ENCODE measurements around the gene ACBD3. TPM values are rescaled to one million over a fixed set of nuclear protein-coding genes. Genes with fewer than 3 reads are reported as not detected.

Gene ACBD3
- total RNA-seq, 3 donors from 2014 or later (not counting 1 experiment from before 2014, with no cell fraction given) = 26.9 to 33.3 (median 28.8) TPM

DNA sequence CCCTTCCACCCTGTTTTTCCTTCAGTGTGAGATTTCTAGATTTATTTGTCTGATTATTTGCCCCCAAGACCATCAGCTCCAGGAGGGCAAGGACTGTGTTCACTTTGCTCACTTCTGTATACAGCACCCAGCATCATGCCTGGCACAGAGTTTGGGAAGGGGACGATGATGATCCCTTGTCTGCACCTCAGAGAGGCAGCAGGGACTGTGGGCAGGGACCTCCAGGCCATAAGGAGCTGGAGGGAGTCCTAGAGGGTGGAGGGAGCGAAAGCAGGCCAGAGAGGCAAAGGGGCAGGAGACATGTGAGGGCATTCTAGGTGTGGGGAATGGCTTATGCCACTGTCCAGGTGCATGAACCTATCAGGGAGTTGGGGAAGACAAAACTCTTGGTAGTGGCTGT is 91.3 kb downstream of the ACBD3 start:
- no peaks in the 10 kb centered on the region for H3K9me3 ChIP-seq (ENCODE audit: control insufficient read depth, insufficient read depth, low read length)
- intact Hi-C loops (cut with micrococcal nuclease) = no loop called here
- Mint-ChIP-seq H3K36me3 (no peaks in the 10 kb centered on the region), H3K9me3 (no peaks in the 10 kb centered on the region), H3K4me3 (no peak overlapping the region), H3K4me1 (peaks cover 0 to 5% of the 10 kb centered on the region in 2 donors), H3K27me3 (ENCODE audit: low read depth in 2 of 2) (peaks cover 5 to 7% of the 10 kb centered on the region in 2 donors), H3K27ac (no peak overlapping the region)
- H3K27ac ChIP-seq (ENCODE audit: low read length) = no peak overlapping the region
- DNase-seq = no peak
- TF ChIP-seq, protein P1, sequence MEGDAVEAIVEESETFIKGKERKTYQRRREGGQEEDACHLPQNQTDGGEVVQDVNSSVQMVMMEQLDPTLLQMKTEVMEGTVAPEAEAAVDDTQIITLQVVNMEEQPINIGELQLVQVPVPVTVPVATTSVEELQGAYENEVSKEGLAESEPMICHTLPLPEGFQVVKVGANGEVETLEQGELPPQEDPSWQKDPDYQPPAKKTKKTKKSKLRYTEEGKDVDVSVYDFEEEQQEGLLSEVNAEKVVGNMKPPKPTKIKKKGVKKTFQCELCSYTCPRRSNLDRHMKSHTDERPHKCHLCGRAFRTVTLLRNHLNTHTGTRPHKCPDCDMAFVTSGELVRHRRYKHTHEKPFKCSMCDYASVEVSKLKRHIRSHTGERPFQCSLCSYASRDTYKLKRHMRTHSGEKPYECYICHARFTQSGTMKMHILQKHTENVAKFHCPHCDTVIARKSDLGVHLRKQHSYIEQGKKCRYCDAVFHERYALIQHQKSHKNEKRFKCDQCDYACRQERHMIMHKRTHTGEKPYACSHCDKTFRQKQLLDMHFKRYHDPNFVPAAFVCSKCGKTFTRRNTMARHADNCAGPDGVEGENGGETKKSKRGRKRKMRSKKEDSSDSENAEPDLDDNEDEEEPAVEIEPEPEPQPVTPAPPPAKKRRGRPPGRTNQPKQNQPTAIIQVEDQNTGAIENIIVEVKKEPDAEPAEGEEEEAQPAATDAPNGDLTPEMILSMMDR (IDR thresholded peaks at IDR 0.05) = no peak
- 68% methylated on average over 2 of the region's 2 CpGs for WGBS (ENCODE audit: insufficient coverage)
- H3K4me1 ChIP-seq (ENCODE audit: control insufficient read depth, insufficient read depth, low read length) = peaks cover 2% of the 10 kb centered on the region
- no peaks in the 10 kb centered on the region for H3K27me3 ChIP-seq (ENCODE audit: control insufficient read depth, insufficient read depth, low read length)
- H3K36me3 ChIP-seq (ENCODE audit: control insufficient read depth, insufficient read depth, low read length) = no peaks in the 10 kb centered on the region
- H3K4me3 ChIP-seq (ENCODE audit: low read length) = no peak overlapping the region
- no peak for ATAC-seq

Other genes with a start within 250 kb of the ACBD3 start
- not detected for gene LEFTY2, start 245.5 kb downstream of the ACBD3 start, total RNA-seq
- gene SDE2, start 187.4 kb downstream of the ACBD3 start, total RNA-seq = 10 to 100 TPM; 52.5 to 62.7 (median 53.6) TPM
- gene H3-3A, start 124.0 kb downstream of the ACBD3 start, total RNA-seq = 100 to 1,000 TPM; 490 to 616 (median 522) TPM
- under 1 TPM in 1 of 3 donors, not detected in 2; 0.58 TPM for gene MIXL1, start 36.9 kb upstream of the ACBD3 start, total RNA-seq
- gene LIN9, start 122.4 kb upstream of the ACBD3 start, total RNA-seq = 1 to 10 TPM; 1.3 to 2.9 (median 2.4) TPM
- 10 to 100 TPM; 62.0 to 81.5 (median 77.0) TPM for gene PARP1, start 221.4 kb upstream of the ACBD3 start, total RNA-seq

Measured in natural killer cell (primary cell).